ENCODE data around the gene DGKG. TPM values are rescaled to one million over a fixed set of nuclear protein-coding genes. Genes with fewer than 3 reads are reported as not detected.

The DGKG gene
- polyA plus RNA-seq, 1 donor (not counting 4 experiments of a cell fraction or from before 2014, with no cell fraction given), result 0.22 TPM

DNA sequence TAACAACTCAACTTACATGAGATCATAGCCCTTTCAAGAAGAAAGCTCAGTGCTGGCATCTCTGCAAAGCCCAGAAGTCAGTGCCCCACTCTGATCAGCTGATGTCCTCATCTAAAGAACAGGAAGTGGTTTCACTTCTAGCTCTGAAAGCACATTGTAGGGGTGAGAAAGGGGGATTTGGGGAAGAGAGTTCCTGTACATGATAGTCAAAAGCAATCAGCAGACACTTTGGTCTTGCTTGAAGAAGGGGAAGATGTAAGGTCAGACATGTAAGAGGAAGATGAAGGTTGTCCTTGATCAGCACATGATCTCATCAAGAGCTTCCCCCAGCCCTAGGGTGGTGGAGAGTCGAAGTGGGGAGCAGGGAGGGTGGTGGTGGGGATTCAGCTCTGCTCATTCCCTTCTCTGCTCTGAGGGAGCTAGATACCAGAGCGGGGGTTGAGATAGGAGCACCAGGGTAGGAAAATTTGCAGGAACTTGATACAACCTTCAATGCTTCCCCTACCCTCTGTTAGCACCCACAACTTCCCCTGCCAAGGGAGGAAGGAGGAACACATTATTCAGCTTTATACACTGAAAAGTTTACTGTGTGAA, 176.7 kb downstream of the DGKG start:
- Histone ChIP-seq H3K4me2 (ENCODE audit: control insufficient read depth, extremely low read depth, insufficient read depth, low read depth, low read length) (no peak overlapping the region), H3K9ac (ENCODE audit: control insufficient read depth, extremely low read depth, insufficient read depth, low read length) (no peak overlapping the region), H4K20me1 (ENCODE audit: control insufficient read depth, extremely low read depth, insufficient read depth, low read length) (no peaks in the 10 kb centered on the region), H3K36me3 (ENCODE audit: control insufficient read depth in 2 of 2, extremely low read depth in 1 of 2, insufficient read depth in 2 of 2, low read length in 2 of 2) (no peaks in the 10 kb centered on the region), H3K27ac (ENCODE audit: control insufficient read depth, insufficient read depth, low read length) (no peak overlapping the region), H3K4me3 (ENCODE audit: control insufficient read depth in 2 of 3, extremely low read depth in 1 of 3, insufficient read depth in 2 of 3, low read depth in 1 of 3, low read length in 3 of 3) (no peak overlapping the region), H3K27me3 (ENCODE audit: control insufficient read depth, extremely low read depth, insufficient read depth, low read length) (peaks cover 3% of the 10 kb centered on the region), H3K4me1 (ENCODE audit: control insufficient read depth, extremely low read depth, insufficient read depth, low read length) (no peaks in the 10 kb centered on the region), H2AFZ (ENCODE audit: control insufficient read depth, low read length) (no peak overlapping the region), H3K9me3 (ENCODE audit: control insufficient read depth, low read depth, low read length) (no peaks in the 10 kb centered on the region), H3K79me2 (ENCODE audit: control insufficient read depth, insufficient read depth, low read length) (no peaks in the 10 kb centered on the region), H3K9me1 (ENCODE audit: control insufficient read depth, extremely low read depth, insufficient read depth, low read length) (no peaks in the 10 kb centered on the region)
- dilution Hi-C loops (cut with MboI; ENCODE audit: extremely low pct_ligation_motif_present, low sequenced_read_pairs), result no loop called here
- TF ChIP-seq EZH2 (IDR thresholded peaks at IDR 0.05; ENCODE audit: low read length) (no peak), CTCF (optimal IDR thresholded peaks at IDR 0.05 in 1 of 3, IDR thresholded peaks at IDR 0.05 in 1 of 3, conservative IDR thresholded peaks at IDR 0.05 in 1 of 3; ENCODE audit: extremely low read depth in 1 of 3, insufficient read depth in 2 of 3, low read length in 3 of 3) (no peak)
- DNase-seq (ENCODE audit: low read depth, low spot score) (no peak), FAIRE-seq (no peak)

GRCh38 chr3:186184021-186184420, 178.0 kb downstream of the DGKG start:
- Histone ChIP-seq H4K20me1 (ENCODE audit: control insufficient read depth, extremely low read depth, insufficient read depth, low read length) (no peaks in the 10 kb centered on the region), H3K27me3 (ENCODE audit: control insufficient read depth, extremely low read depth, insufficient read depth, low read length) (peaks cover 3% of the 10 kb centered on the region), H3K4me2 (ENCODE audit: control insufficient read depth, extremely low read depth, insufficient read depth, low read depth, low read length) (no peak overlapping the region), H3K9me3 (ENCODE audit: control insufficient read depth, low read depth, low read length) (no peaks in the 10 kb centered on the region), H3K36me3 (ENCODE audit: control insufficient read depth in 2 of 2, extremely low read depth in 1 of 2, insufficient read depth in 2 of 2, low read length in 2 of 2) (no peaks in the 10 kb centered on the region), H3K79me2 (ENCODE audit: control insufficient read depth, insufficient read depth, low read length) (no peaks in the 10 kb centered on the region), H2AFZ (ENCODE audit: control insufficient read depth, low read length) (no peak overlapping the region), H3K9ac (ENCODE audit: control insufficient read depth, extremely low read depth, insufficient read depth, low read length) (no peak overlapping the region), H3K9me1 (ENCODE audit: control insufficient read depth, extremely low read depth, insufficient read depth, low read length) (no peaks in the 10 kb centered on the region), H3K4me1 (ENCODE audit: control insufficient read depth, extremely low read depth, insufficient read depth, low read length) (no peaks in the 10 kb centered on the region), H3K27ac (ENCODE audit: control insufficient read depth, insufficient read depth, low read length) (no peak overlapping the region), H3K4me3 (ENCODE audit: control insufficient read depth in 2 of 3, extremely low read depth in 1 of 3, insufficient read depth in 2 of 3, low read depth in 1 of 3, low read length in 3 of 3) (no peak overlapping the region)
- dilution Hi-C loops (cut with MboI; ENCODE audit: extremely low pct_ligation_motif_present, low sequenced_read_pairs), result no loop called here
- TF ChIP-seq CTCF (optimal IDR thresholded peaks at IDR 0.05 in 1 of 3, IDR thresholded peaks at IDR 0.05 in 1 of 3, conservative IDR thresholded peaks at IDR 0.05 in 1 of 3; ENCODE audit: extremely low read depth in 1 of 3, insufficient read depth in 2 of 3, low read length in 3 of 3) (no peak), EZH2 (IDR thresholded peaks at IDR 0.05; ENCODE audit: low read length) (no peak)
- DNase-seq (ENCODE audit: low read depth, low spot score), result no peak
- no peak for FAIRE-seq

Measured in keratinocyte (primary cell).